SK-N-SH (cell line): ENCODE measurements around the gene BAD. TPM values are rescaled to one million over a fixed set of nuclear protein-coding genes. Genes with fewer than 3 reads are reported as not detected.

Experiments
- CTCF ChIA-PET: fragments of 300-600, 350-600 bp; formaldehyde crosslinking; extraction: SDS; loops from one replicate; lab custom pipeline; 2021; lab: Yijun Ruan, JAX
- POLR2A ChIA-PET: fragments of 350-600 bp; sonication (Branson Sonifier 250); formaldehyde crosslinking; extraction: SDS; loops from one replicate; lab custom pipeline; 2020; ENCODE audit warnings: antibody characterized with exemption, inconsistent platforms; lab: Yijun Ruan, JAX
- DNase-seq: peaks from one replicate; pipeline ENCODE4 v3.0.0; 2012
- H2AFZ ChIP-seq: fragments of 200-600 bp; sonication (generic); 2 replicates; pipeline ENCODE4 v1.8.1; 2016; ENCODE audit warnings: antibody characterized with exemption, mild to moderate bottlenecking, low read depth
- H3F3A ChIP-seq: fragments of 200-600 bp; sonication (generic); replicated peaks from 2 replicates; pipeline ENCODE3; 2016; ENCODE audit warnings: antibody characterized with exemption, mild to moderate bottlenecking; ENCODE audit not compliant: insufficient read depth
- H3K27ac ChIP-seq, 2 experiments: fragments of 200-500 bp in 1 of 2; fragments of 200-600 bp in 1 of 2; sonication (Bioruptor generic) in 1 of 2; sonication (generic), shearing (Covaris generic) in 1 of 2; 2 replicates each; pipeline versions ENCODE4 v1.5.1 to v1.6.1; 2014 to 2016; ENCODE audit warnings: low read depth in 2 of 2, inconsistent platforms in 1 of 2, low read length in 1 of 2, mild to moderate bottlenecking in 1 of 2, mixed read lengths in 1 of 2
- H3K27me3 ChIP-seq: fragments of 200-600 bp; sonication (generic), shearing (Covaris generic); 2 replicates; pipeline ENCODE4 v1.6.1; 2016; ENCODE audit warnings: mixed run types; ENCODE audit not compliant: insufficient read depth
- H3K36me3 ChIP-seq, 2 experiments: fragments of 200-500 bp in 1 of 2; fragments of 200-600 bp in 1 of 2; sonication (Bioruptor generic) in 1 of 2; sonication (generic) in 1 of 2; replicated peaks in 1 of 2; 2 replicates each; pipeline versions ENCODE3 to v1.5.1; 2014 to 2016; ENCODE audit warnings: low read length in 1 of 2, mild to moderate bottlenecking in 1 of 2; ENCODE audit not compliant: insufficient read depth in 2 of 2, control insufficient read depth in 1 of 2
- H3K4me1 ChIP-seq, 2 experiments: fragments of 200-500 bp in 1 of 2; fragments of 200-600 bp in 1 of 2; sonication (Bioruptor generic) in 1 of 2; sonication (generic), shearing (Covaris generic) in 1 of 2; 2 replicates each; pipeline versions ENCODE4 v1.5.1 to v1.6.1; 2014 to 2016; ENCODE audit warnings: low read depth in 1 of 2, low read length in 1 of 2, mixed run types in 1 of 2; ENCODE audit not compliant: insufficient read depth in 2 of 2, control insufficient read depth in 1 of 2
- H3K4me2 ChIP-seq: fragments of 200-600 bp; sonication (generic), shearing (Covaris generic); 2 replicates; pipeline ENCODE4 v1.6.1; 2017; ENCODE audit warnings: mixed run types
- H3K4me3 ChIP-seq, 2 experiments: fragments of 200-500 bp in 1 of 2; fragments of 200-600 bp in 1 of 2; sonication (Bioruptor generic) in 1 of 2; sonication (generic), shearing (Covaris generic) in 1 of 2; 2 replicates each; pipeline versions ENCODE4 v1.5.1 to v1.8.1; 2014 to 2016; ENCODE audit warnings: low read depth in 2 of 2, inconsistent platforms in 1 of 2, low read length in 1 of 2, mild to moderate bottlenecking in 1 of 2, mixed read lengths in 1 of 2, moderate library complexity in 1 of 2
- H3K79me2 ChIP-seq: fragments of 200-600 bp; sonication (generic); 2 replicates; pipeline ENCODE4 v1.8.1; 2017; ENCODE audit warnings: mild to moderate bottlenecking; ENCODE audit not compliant: insufficient read depth
- H3K9ac ChIP-seq: fragments of 200-600 bp; sonication (generic); 2 replicates; pipeline ENCODE4 v1.6.1; 2017; ENCODE audit warnings: mixed run types
- H3K9me2 ChIP-seq: fragments of 200-600 bp; sonication (generic); 2 replicates; pipeline ENCODE4 v1.6.1; 2017; ENCODE audit warnings: mixed run types
- H3K9me3 ChIP-seq: fragments of 200-600 bp; sonication (generic); 2 replicates; pipeline ENCODE4 v1.6.1; 2017; ENCODE audit warnings: mixed run types, mild to moderate bottlenecking, moderate library complexity
- H4K20me1 ChIP-seq: fragments of 200-600 bp; sonication (generic); 2 replicates; pipeline ENCODE4 v1.6.1; 2017; ENCODE audit warnings: mild to moderate bottlenecking, mixed run types; ENCODE audit not compliant: insufficient read depth
- CHD2 ChIP-seq: fragments of 150-350 bp; IDR thresholded peaks from 2 replicates; pipeline ENCODE4 v1.6.1; 2018; ENCODE audit warnings: low read length; ENCODE audit not compliant: partially characterized antibody
- CTCF ChIP-seq: fragments of 200-600 bp; sonication (generic); IDR thresholded peaks from 2 replicates; pipeline ENCODE4 v1.6.1; 2017; ENCODE audit warnings: antibody characterized with exemption, mild to moderate bottlenecking, moderate library complexity
- ELF1 ChIP-seq: IDR thresholded peaks from 2 replicates; pipeline ENCODE4 v1.4.0; 2012
- EP300 ChIP-seq, 2 experiments: IDR thresholded peaks; 2 replicates each; pipeline versions ENCODE4 v1.4.0 to v1.6.1; 2012; ENCODE audit warnings: borderline replicate concordance in 1 of 2, low read depth in 1 of 2, low read length in 1 of 2
- FOXJ3 ChIP-seq: sonication (generic); formaldehyde crosslinking; IDR thresholded peaks from 2 replicates; pipeline ENCODE4 v1.5.1; 2020; ENCODE audit warnings: mild to moderate bottlenecking, missing genetic modification reagents
- GABPA ChIP-seq: IDR thresholded peaks from 2 replicates; pipeline ENCODE4 v1.4.0; 2012; ENCODE audit warnings: low read depth, mild to moderate bottlenecking
- GATA2 ChIP-seq: sonication (generic); formaldehyde crosslinking; IDR thresholded peaks from 2 replicates; pipeline ENCODE4 v1.5.0; 2020; ENCODE audit warnings: mild to moderate bottlenecking, missing genetic modification reagents
- IRF3 ChIP-seq: fragments of 150-350 bp; IDR thresholded peaks from 2 replicates; pipeline ENCODE4 v1.6.1; 2016; ENCODE audit warnings: mild to moderate bottlenecking, low read depth, low read length
- MXI1 ChIP-seq: IDR thresholded peaks from 2 replicates; pipeline ENCODE4 v1.6.1; 2012; ENCODE audit warnings: mild to moderate bottlenecking, low read depth, low read length, improper control_type of control experiment
- NRF1 ChIP-seq: IDR thresholded peaks from 2 replicates; pipeline ENCODE4 v1.6.1; 2012; ENCODE audit warnings: low read depth, mild to moderate bottlenecking, low read length
- PBX3 ChIP-seq: IDR thresholded peaks from 2 replicates; pipeline ENCODE4; 2012
- POLR2AphosphoS5 ChIP-seq: IDR thresholded peaks from 2 replicates; pipeline ENCODE4 v1.6.1; 2012; ENCODE audit warnings: low read depth, low read length
- RFX5 ChIP-seq: IDR thresholded peaks from 2 replicates; pipeline ENCODE4 v1.6.1; 2012; ENCODE audit warnings: mild to moderate bottlenecking, improper control_type of control experiment, low read length
- SMC3 ChIP-seq: IDR thresholded peaks from 2 replicates; pipeline ENCODE4 v1.6.1; 2012; ENCODE audit warnings: low read depth, low read length, improper control_type of control experiment
- USF1 ChIP-seq: IDR thresholded peaks from 2 replicates; pipeline ENCODE4 v1.4.0; 2012; ENCODE audit warnings: low read depth, borderline replicate concordance
- YY1 ChIP-seq: IDR thresholded peaks from 2 replicates; pipeline ENCODE4 v1.4.0; 2012; ENCODE audit warnings: low read depth, mild to moderate bottlenecking
- ZBTB33 ChIP-seq: IDR thresholded peaks from 2 replicates; pipeline ENCODE4 v1.4.0; 2012; ENCODE audit warnings: low read depth, borderline replicate concordance
- WGBS: methylation state at CpG from one replicate; pipeline ENCODE4 v1.1.6; 2017; ENCODE audit warnings: low lambda C conversion rate; 5-methylcytosine and 5-hydroxymethylcytosine counted together
- polyA plus RNA-seq, 3 experiments: library from polyadenylated mRNA; depleted of rRNA; stranded (reverse); fragments of >200 nt; gene quantifications; 2 replicates each; pipeline ENCODE4 v1.2.3, GENCODE V29; 2012

BAD gene
- polyA plus RNA-seq, 1 of the 3 experiments (the other 2 are of a cell fraction), result 80.9 TPM

- peak; percentile 32 for TF ChIP-seq CTCF
- no peak for TF ChIP-seq GATA2
- no peak for TF ChIP-seq EP300 (IDR thresholded peaks at IDR 0.05; ENCODE audit: borderline replicate concordance in 1 of 2, low read depth in 1 of 2, low read length in 1 of 2)
- peak; percentile 20; the same call in 1 of the 2 replicates for TF ChIP-seq SMC3
- peak; percentile 61; the same call in 1 of the 2 replicates for TF ChIP-seq MXI1
- TF ChIP-seq ZBTB33, result no peak
- TF ChIP-seq IRF3, result no peak
- TF ChIP-seq USF1, result no peak
Observed at GRCh38 chr11:64285885-64286800, 1.7 kb upstream of the BAD start (continued).

GRCh38 chr11:64284962-64285884, 758 bp upstream of the BAD start, which contains the start of gene GPR137:
TSS of gene GPR137 (plus strand) at chr11:64285848. CDS start at chr11:64286525, 677 bp downstream.
- Histone ChIP-seq H3F3A (peaks cover 10% of the 10 kb centered on the region), H3K27me3 (no peaks in the 10 kb centered on the region), H3K9me3 (no peaks in the 10 kb centered on the region), H3K4me2 (peak within 1 kb of the TSS; percentile 100), H3K4me3 (peak within 1 kb of the TSS; percentile 60 to 95), H3K36me3 (peaks cover 0 to 6% of the 10 kb centered on the region in 2 experiments), H3K79me2 (peaks cover 28% of the 10 kb centered on the region), H4K20me1 (no peaks in the 10 kb centered on the region), H3K9ac (peak within 1 kb of the TSS; percentile 89), H2AFZ (peak within 1 kb of the TSS; percentile 83), H3K9me2 (no peaks in the 10 kb centered on the region), H3K27ac (peak within 1 kb of the TSS; percentile 87 to 96), H3K4me1 (peaks cover 8 to 21% of the 10 kb centered on the region in 2 experiments; a peak in 2 of 4 replicates)
- ChIA-PET CTCF (interaction anchor here (1.6 to 12.2 kb wide), 4 partner anchors 12 to 34 kb away, joined by 5 to 196 read pairs (median 32); partner anchors contain the start of genes CATSPERZ, ESRRA and PLCB3), POLR2A (interaction anchor here (0.5 to 3.2 kb wide), 8 partner anchors 9 to 105 kb away, joined by 3 to 33 read pairs (median 3); partner anchors contain the start of genes ESRRA and TRMT112)
- DNase-seq, result peak; percentile 97
- 0% methylated on average over 6 of the region's 102 CpGs for WGBS
- TF ChIP-seq RFX5 (no peak), GABPA (peak; percentile 67; the same call in 1 of the 2 replicates), ZBTB33 (peak; percentile 67; the same call in 1 of the 2 replicates), MXI1 (no peak), CHD2 (peak; percentile 56), ELF1 (peak; percentile 89), FOXJ3 (CRISPR knock-in tag) (no peak), NRF1 (peak; percentile 83), GATA2 (peak; percentile 44; the same call in 1 of the 2 replicates), PBX3 (peak; percentile 28), YY1 (peak; percentile 93), POLR2AphosphoS5 (no peak; the same call in 1 of the 2 replicates)
